GM06990 (cell line): ENCODE results near the gene TPI1.

Experiments
- DNase-seq: peaks from one replicate; pipeline ENCODE4 v3.0.0-alpha.2; 2011; ENCODE audit not compliant: insufficient read length; ENCODE audit errors: extremely low read depth
- H3K27me3 ChIP-seq: replicated peaks from 2 replicates; pipeline ENCODE4 v1.6.0; 2011; ENCODE audit warnings: low read length; ENCODE audit not compliant: control insufficient read depth, insufficient read depth
- H3K36me3 ChIP-seq: 2 replicates; pipeline ENCODE4 v1.5.1; 2011; ENCODE audit warnings: low read length; ENCODE audit not compliant: control insufficient read depth, insufficient read depth
- H3K4me3 ChIP-seq: replicated peaks from 2 replicates; pipeline ENCODE4 v1.5.1; 2011; ENCODE audit warnings: low read depth, mild to moderate bottlenecking, control low read depth, low read length
- TF ChIP-seq, protein P1 (sequence below): IDR thresholded peaks from 2 replicates; pipeline ENCODE4 v1.5.1; 2011; ENCODE audit warnings: low read length, control low read depth, mild to moderate bottlenecking, inconsistent platforms; ENCODE audit not compliant: insufficient read depth, poor library complexity, severe bottlenecking

The TPI1 gene

GRCh38 chr12:6831450-6831995 lies 35.8 kb upstream of the TPI1 start:
- Histone ChIP-seq H3K36me3 (no peaks in the 10 kb centered on the region), H3K4me3 (no peak overlapping the region), H3K27me3 (peaks cover 3% of the 10 kb centered on the region)
- no peak for DNase-seq
- TF ChIP-seq, protein P1, sequence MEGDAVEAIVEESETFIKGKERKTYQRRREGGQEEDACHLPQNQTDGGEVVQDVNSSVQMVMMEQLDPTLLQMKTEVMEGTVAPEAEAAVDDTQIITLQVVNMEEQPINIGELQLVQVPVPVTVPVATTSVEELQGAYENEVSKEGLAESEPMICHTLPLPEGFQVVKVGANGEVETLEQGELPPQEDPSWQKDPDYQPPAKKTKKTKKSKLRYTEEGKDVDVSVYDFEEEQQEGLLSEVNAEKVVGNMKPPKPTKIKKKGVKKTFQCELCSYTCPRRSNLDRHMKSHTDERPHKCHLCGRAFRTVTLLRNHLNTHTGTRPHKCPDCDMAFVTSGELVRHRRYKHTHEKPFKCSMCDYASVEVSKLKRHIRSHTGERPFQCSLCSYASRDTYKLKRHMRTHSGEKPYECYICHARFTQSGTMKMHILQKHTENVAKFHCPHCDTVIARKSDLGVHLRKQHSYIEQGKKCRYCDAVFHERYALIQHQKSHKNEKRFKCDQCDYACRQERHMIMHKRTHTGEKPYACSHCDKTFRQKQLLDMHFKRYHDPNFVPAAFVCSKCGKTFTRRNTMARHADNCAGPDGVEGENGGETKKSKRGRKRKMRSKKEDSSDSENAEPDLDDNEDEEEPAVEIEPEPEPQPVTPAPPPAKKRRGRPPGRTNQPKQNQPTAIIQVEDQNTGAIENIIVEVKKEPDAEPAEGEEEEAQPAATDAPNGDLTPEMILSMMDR = no peak

DNA sequence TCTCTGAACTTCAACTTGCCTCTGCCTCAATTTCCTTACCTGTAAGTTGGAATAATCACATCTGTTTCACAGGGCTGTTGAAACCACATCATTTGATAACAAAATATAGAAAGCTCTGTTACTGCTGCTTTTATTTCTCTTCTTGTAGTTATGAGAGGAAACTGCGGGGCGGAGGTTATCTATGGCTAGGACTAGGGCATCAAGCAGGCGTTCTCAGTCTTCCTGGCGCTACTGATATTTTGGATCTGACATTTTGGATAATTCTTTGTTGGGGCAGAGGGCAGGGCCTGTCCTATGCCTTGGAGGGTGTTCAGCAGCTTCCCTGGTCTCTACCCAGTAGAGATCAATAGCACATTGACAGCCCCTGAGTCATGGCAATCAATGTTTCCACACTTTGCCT lies 35.2 kb upstream of the TPI1 start:
- Histone ChIP-seq H3K36me3 (no peaks in the 10 kb centered on the region), H3K4me3 (no peak overlapping the region), H3K27me3 (peaks cover 3% of the 10 kb centered on the region)
- no peak for DNase-seq
- TF ChIP-seq, protein P1 = no peak

GRCh38 chr12:6833189-6833890 lies 34.0 kb upstream of the TPI1 start:
- Histone ChIP-seq H3K27me3 (peaks cover 3% of the 10 kb centered on the region), H3K36me3 (no peaks in the 10 kb centered on the region)
- TF ChIP-seq, protein P1 = no peak

GRCh38 chr12:6834254-6834653 lies 33.1 kb upstream of the TPI1 start:
- H3K4me3 ChIP-seq = no peak overlapping the region
- TF ChIP-seq, protein P1 = no peak

More at GRCh38 chr12:6833189-6833890, 34.0 kb upstream of the TPI1 start:
- no peak overlapping the region for H3K4me3 ChIP-seq
- DNase-seq = no peak

GRCh38 chr12:6834873-6835272 lies 32.5 kb upstream of the TPI1 start:
- no peak for DNase-seq
- peaks cover 3% of the 10 kb centered on the region for H3K27me3 ChIP-seq
- TF ChIP-seq, protein P1 = no peak
- H3K36me3 ChIP-seq = no peaks in the 10 kb centered on the region
- H3K4me3 ChIP-seq = no peak overlapping the region

More at GRCh38 chr12:6834254-6834653, 33.1 kb upstream of the TPI1 start:
- DNase-seq = no peak
- H3K27me3 ChIP-seq = peaks cover 3% of the 10 kb centered on the region
- H3K36me3 ChIP-seq = no peaks in the 10 kb centered on the region
